HG03520 (cell line): ENCODE measurements around the gene AGTPBP1.
"Not testable (repeated sequence)": the region's sequence is repeated elsewhere in the genome, so short reads cannot be mapped to it uniquely, and the experiment has no call there.

Source experiments
- ATAC-seq: cut with Tn5 transposase; IDR thresholded peaks from one replicate; pipeline ENCODE4 v1.9.1; 2021; ENCODE audit warnings: mild to moderate bottlenecking, moderate library complexity; ENCODE audit not compliant: unreplicated experiment

Gene AGTPBP1

GRCh38 chr9:85741875-85742596, at the start of gene AGTPBP1:
Gene AGTPBP1 (minus strand): TSS chr9:85741954. CDS start chr9:85712533, 29,421 bp downstream.
- peak; percentile 83 for ATAC-seq

- not testable (repeated sequence) for ATAC-seq
These were observed 44.4 kb upstream of the AGTPBP1 start for GRCh38 chr9:85786116-85786515.

- ATAC-seq = peak; percentile 50
These were observed 32.1 kb upstream of the AGTPBP1 start for GRCh38 chr9:85773844-85774243.

- not testable (repeated sequence) for ATAC-seq
These were observed 20.0 kb upstream of the AGTPBP1 start for GRCh38 chr9:85761802-85762201.

GRCh38 chr9:85757716-85758115, 16.0 kb upstream of the AGTPBP1 start:
- not testable (repeated sequence) for ATAC-seq

DNA sequence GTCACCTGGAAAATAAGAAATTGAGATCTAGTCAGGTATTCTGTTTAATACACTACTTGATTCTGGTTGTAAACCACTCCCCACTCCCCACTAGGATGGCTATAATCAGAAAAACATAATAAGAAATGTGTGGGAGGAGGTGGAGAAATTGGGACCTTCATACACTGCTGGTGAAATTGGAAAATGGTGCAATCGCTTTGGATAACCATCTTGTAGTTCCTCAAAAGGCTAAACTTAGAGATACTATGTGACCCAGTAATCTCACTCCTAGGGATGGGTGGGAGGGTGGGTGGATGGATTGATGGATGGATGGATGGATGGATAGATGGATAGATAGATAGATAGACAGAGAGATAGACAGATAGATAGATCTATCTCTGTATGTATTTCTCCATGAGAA, 14.5 kb upstream of the AGTPBP1 start:
- not testable (repeated sequence) for ATAC-seq

- ATAC-seq = no peak
These were observed 4.6 kb upstream of the AGTPBP1 start for GRCh38 chr9:85746309-85746708.

GRCh38 chr9:85745203-85745602, 3.4 kb upstream of the AGTPBP1 start:
- no peak for ATAC-seq

DNA sequence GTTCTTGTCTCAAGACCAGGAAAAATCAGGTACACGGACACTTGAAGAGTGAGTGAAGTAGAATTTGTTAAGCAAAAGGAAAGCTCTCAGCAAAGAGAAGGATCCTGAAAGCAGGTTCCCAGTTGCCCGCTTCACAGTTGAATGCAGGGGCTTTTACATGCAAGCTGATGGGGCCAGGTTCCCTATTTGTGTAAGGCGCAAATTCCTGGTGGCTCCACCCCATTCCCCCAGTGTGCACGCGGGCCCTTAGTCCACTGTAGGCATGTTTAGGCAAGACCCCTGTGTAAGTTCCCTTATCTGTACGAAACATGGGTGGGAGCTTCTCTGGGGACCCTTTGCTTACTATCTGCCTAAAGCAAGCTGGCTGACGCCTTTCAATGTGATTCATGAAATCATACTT, 2.7 kb upstream of the AGTPBP1 start:
- no peak for ATAC-seq

- ATAC-seq = no peak
These were observed 1.7 kb upstream of the AGTPBP1 start for GRCh38 chr9:85743275-85744128.

DNA sequence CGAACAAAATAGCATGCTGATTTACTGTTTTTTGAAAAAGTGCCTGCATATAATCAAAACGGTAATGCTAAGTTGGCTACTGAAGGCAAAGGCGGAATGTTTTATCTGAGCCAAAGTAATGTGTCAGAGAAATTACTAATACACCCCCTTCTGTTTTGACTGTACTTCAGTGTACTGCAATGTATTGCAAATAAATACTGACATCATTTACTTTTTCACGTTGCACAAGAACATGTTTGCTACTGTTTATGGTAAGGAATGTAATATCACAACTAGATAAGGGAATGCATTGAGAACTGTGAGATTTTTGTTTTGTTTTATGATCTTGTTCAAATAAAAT, 813 bp upstream of the AGTPBP1 start:
- no peak for ATAC-seq

DNA sequence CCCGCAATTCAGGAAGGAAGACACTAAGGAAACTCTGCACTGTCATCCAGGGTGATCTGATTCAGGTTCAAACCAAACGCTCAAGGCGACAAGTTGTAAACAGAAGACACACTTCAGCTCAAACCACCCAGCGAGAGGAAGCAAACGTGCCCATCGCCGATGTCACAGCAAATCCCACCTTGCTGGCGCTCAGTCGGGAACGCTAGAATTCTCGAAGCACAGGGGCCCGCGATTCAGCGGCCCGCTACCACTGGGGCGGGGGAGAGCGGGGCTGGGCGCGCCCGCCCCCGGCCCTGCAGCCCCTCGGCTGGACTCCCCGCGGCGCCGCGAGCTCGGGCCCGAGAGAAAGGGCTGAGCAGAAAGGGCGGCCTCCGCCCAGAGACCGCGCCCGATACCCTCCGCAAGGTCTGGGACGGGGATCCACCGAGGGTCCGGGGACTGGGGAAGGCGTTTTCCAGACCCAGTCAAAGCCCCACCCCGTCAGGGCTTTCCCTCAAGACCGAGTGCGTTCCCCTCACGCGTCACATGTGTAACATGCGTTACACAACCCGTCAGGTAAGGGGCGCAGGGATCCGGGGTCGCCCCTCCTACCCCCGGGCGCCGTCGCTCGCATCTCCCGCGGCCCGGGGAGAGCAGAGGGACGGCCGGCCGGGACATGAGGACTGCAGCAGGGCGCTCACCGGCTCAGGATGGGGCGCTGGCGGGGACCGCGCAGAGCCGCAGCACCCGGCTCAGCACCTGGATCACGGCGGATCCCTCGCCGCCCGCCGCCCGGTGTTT, 469 bp downstream of the AGTPBP1 start:
- peak; percentile 42 for ATAC-seq

- ATAC-seq = no peak
These were observed 1.0 kb downstream of the AGTPBP1 start for GRCh38 chr9:85740787-85741094.

DNA sequence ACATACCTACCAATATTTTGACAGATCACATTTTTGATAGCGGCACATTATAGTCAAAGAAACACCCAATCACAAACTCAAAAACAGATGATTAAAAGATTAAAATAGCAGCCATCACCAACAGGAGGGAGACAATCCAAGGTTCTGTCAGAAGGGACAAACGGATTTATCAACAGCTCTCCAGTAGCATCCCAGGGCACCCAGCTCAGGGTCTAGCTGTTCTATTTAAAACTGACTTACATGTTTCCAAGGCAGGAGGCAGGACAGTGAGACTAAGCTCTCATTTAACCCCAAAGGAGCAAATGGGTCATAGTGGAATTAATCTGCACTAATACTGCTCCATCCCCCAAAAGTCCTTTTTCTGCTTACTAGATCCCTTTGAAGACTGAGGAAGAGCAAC, 3.2 kb downstream of the AGTPBP1 start:
- ATAC-seq = no peak

GRCh38 chr9:85737671-85738070, 4.1 kb downstream of the AGTPBP1 start:
- no peak for ATAC-seq

DNA sequence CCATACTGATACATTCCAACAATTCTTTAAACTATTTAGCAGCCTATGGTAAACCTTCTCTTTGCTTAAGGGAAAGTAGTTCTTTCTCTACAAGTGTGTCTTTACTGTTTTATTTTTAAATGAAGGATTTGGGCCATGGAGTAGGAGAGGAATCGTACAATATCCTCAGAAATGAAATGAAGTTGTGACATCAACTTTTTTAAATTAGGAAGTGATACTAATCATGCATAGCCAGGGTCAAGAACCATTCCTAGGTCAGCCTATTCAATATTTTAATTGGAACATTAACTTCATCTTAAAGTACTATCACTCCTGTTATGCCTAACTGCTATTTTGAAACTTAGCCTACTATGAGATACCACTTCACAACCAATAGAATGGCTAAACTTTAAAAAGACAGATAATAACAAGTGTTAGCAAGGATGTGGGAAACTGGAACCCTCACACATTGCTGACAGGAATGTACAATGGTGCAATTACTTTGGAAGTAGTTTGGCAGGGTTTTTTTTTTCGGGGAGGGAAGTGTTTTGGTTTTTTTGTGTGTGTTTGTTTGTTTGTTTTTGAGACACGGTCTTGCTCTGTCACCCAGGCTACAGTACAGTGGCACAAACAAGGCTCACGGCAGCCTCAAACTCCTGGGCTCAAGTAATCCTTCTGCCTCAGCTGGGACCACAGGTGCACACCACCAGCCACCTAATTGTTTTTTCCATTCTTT, 10.7 kb downstream of the AGTPBP1 start:
- no peak for ATAC-seq

DNA sequence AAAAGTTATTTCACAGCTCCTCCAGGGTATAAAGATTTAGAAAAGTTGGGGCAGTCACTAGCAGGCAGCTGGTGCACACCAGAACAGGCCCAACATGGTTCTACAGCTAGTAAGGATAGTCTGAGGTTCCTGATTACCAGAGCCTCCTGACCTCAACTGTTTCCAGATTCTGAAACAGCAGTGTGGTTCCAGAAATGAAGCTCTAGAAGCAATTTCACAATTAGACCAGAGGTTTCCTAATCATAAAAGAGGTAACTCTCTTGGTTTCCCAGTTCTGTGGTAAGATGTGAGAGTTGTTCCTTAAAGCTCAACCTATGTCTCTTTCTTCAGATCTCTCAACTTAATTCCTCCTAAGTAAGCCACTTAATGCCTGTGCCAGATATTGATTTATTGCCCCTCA, 11.9 kb downstream of the AGTPBP1 start:
- no peak for ATAC-seq

- ATAC-seq = no peak
These were observed 14.3 kb downstream of the AGTPBP1 start for GRCh38 chr9:85727500-85727899.

DNA sequence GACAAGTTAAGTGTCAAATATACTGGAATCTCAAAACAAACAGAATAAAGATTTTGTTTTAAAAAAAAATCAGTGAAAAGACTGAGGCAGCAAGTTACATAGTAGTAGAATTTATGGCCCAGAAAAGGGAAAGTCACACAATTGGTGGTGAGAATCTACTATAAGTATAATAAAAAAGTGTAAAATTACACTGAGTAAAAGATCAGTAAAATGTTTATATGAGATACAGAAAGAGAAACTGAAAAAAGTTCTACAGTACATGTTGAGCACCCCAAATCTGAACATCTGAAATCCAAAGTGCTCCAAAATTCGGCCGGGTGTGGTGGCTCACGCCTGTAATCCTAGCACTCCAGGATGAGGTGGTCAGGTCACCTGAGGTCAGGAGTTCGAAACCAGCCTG, 15.0 kb downstream of the AGTPBP1 start:
- ATAC-seq = no peak

DNA sequence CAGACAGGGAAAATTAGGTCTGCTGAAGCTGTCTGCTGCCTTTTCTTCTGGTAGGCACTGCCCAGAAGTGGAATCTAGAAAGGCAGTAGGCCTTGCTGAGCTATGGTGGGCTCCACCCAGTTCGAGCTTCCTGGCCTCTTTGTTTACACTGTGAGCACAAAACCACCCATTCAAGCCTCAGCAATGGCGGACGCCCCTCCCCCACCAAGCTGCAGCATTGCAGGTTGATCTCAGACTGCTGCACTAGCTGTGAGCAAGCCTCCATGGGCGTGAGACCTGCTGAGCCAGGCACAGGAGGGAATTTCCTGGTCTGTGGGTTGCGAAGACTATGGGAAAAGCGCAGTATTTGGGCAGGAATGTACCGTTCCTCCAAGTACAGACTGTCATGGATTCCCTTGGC, 18.5 kb downstream of the AGTPBP1 start:
- ATAC-seq = no peak

DNA sequence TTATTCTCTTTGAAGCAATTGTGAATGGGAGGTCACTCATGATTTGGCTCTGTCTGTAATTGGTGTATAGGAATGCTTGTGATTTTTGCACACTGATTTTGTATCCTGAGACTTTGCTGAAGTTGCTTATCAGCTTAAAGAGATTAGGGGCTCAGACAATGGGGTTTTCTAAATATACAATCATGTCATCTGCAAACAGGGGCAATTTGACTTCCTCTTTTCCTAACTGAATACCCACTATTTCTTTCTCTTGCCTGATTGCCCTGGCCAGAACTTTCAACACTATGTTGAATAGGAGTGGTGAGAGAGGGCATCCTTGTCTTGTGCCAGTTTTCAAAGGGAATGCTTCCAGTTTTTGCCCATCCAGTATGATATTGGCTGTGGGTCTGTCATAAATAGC, 22.3 kb downstream of the AGTPBP1 start:
- ATAC-seq = not testable (repeated sequence)
